RWPE2 (cell line): ENCODE data around the gene PTBP1.
A peak's percentile ranks its signal among the peaks of the same experiment; 100 is the strongest.
"Not testable (repeated sequence)": the region's sequence is repeated elsewhere in the genome, so short reads cannot be mapped to it uniquely, and the experiment has no call there.

Experiments used
- ATAC-seq: fragments of 200-7000 bp; cut with Tn5 transposase; 3 replicates; pipeline ENCODE4 v1.9.1; 2021; ENCODE audit warnings: low read depth
- DNase-seq: peaks from one replicate; pipeline ENCODE4 v3.0.0-alpha.2; 2020; ENCODE audit warnings: low spot score
- H3K27ac ChIP-seq: fragments of 450-650 bp; 2 replicates; pipeline ENCODE4 v1.5.1; 2017; ENCODE audit warnings: mild to moderate bottlenecking; ENCODE audit not compliant: poor library complexity, severe bottlenecking
- H3K27me3 ChIP-seq: fragments of 250-450 bp; sonication (Bioruptor Pico); 2 replicates; pipeline ENCODE4 v1.5.1; 2021; ENCODE audit warnings: mild to moderate bottlenecking, moderate library complexity; ENCODE audit not compliant: insufficient read depth, poor library complexity, severe bottlenecking
- H3K36me3 ChIP-seq: fragments of 250-450 bp; sonication (Bioruptor Pico); 2 replicates; pipeline ENCODE4 v1.5.1; 2020; ENCODE audit warnings: low read depth, mild to moderate bottlenecking, moderate library complexity
- H3K4me1 ChIP-seq: fragments of 250-450 bp; sonication (Bioruptor Pico); 2 replicates; pipeline ENCODE4 v1.5.1; 2021; ENCODE audit warnings: mild to moderate bottlenecking, moderate library complexity; ENCODE audit not compliant: insufficient read depth, poor library complexity, severe bottlenecking
- H3K4me3 ChIP-seq: fragments of 250-450 bp; sonication (Bioruptor Pico); 2 replicates; pipeline ENCODE4 v1.5.1; 2021; ENCODE audit warnings: mild to moderate bottlenecking, moderate library complexity; ENCODE audit not compliant: severe bottlenecking
- H3K9me3 ChIP-seq: fragments of 250-450 bp; sonication (Bioruptor Pico); 2 replicates; pipeline ENCODE4 v1.5.1; 2021; ENCODE audit warnings: mild to moderate bottlenecking, moderate library complexity; ENCODE audit not compliant: severe bottlenecking
- CTCF ChIP-seq: fragments of 450-650 bp; IDR thresholded peaks from one replicate; pipeline ENCODE4 v1.5.1; 2017; ENCODE audit warnings: mild to moderate bottlenecking, moderate library complexity; ENCODE audit not compliant: poor library complexity, severe bottlenecking

Gene PTBP1

GRCh38 chr19:815079-815774, 18.0 kb downstream of the PTBP1 start:
- no peaks in the 10 kb centered on the region for H3K4me1 ChIP-seq
- TF ChIP-seq CTCF, result no peak
- H3K9me3 ChIP-seq, result no peaks in the 10 kb centered on the region
- H3K36me3 ChIP-seq, result peaks cover 19% of the 10 kb centered on the region
- peak; percentile 28 for ATAC-seq
- H3K27ac ChIP-seq, result no peak overlapping the region
- DNase-seq, result no peak
- no peaks in the 10 kb centered on the region for H3K27me3 ChIP-seq
- no peak overlapping the region for H3K4me3 ChIP-seq

- Histone ChIP-seq H3K9me3 (no peaks in the 10 kb centered on the region), H3K4me3 (no peak overlapping the region), H3K4me1 (no peaks in the 10 kb centered on the region), H3K27me3 (no peaks in the 10 kb centered on the region), H3K36me3 (peaks cover 12% of the 10 kb centered on the region), H3K27ac (no peak overlapping the region)
- TF ChIP-seq CTCF, result no peak
- DNase-seq (no peak), ATAC-seq (peak; percentile 11; the same call in 2 of the 3 replicates)
These were observed 18.7 kb downstream of the PTBP1 start for GRCh38 chr19:815775-816499.

GRCh38 chr19:816500-816857, 19.2 kb downstream of the PTBP1 start:
- Histone ChIP-seq H3K27me3 (peaks cover 3% of the 10 kb centered on the region), H3K9me3 (no peaks in the 10 kb centered on the region), H3K4me3 (no peak overlapping the region), H3K27ac (no peak overlapping the region), H3K36me3 (peaks cover 7% of the 10 kb centered on the region), H3K4me1 (no peaks in the 10 kb centered on the region)
- no peak for TF ChIP-seq CTCF
- DNase-seq (no peak), ATAC-seq (no peak)

- not testable (repeated sequence) for H3K4me3 ChIP-seq, DNase-seq, H3K27me3 ChIP-seq, H3K4me1 ChIP-seq, H3K27ac ChIP-seq, ATAC-seq, H3K36me3 ChIP-seq, H3K9me3 ChIP-seq
These were observed 23.0 kb downstream of the PTBP1 start for GRCh38 chr19:820212-820611.

GRCh38 chr19:821231-821824, 24.1 kb downstream of the PTBP1 start:
- H3K36me3 ChIP-seq, result no peaks in the 10 kb centered on the region
- H3K9me3 ChIP-seq, result no peaks in the 10 kb centered on the region
- no peak overlapping the region for H3K27ac ChIP-seq
- no peak overlapping the region for H3K4me3 ChIP-seq
- H3K27me3 ChIP-seq, result peaks cover 9% of the 10 kb centered on the region
- H3K4me1 ChIP-seq, result no peaks in the 10 kb centered on the region
- ATAC-seq, result no peak
- DNase-seq, result no peak
- TF ChIP-seq CTCF, result no peak
